Activated CD4-positive, CD25-positive, alpha-beta regulatory T cell (primary cell): ENCODE measurements around the gene KMT5C.

Experiments used
- DNase-seq, 4 experiments: peaks; one replicate each; lab custom pipeline; 2025; lab: John Stamatoyannopoulos, UW

The KMT5C gene

GRCh38 chr19:55386493-55386971 lies 46.9 kb downstream of the KMT5C start:
- no peak for DNase-seq

GRCh38 chr19:55387736-55388497 lies 48.2 kb downstream of the KMT5C start:
- DNase-seq = no peak

GRCh38 chr19:55389386-55390317 lies 50.0 kb downstream of the KMT5C start:
- DNase-seq = no peak

- no peak for DNase-seq
These were observed 50.8 kb downstream of the KMT5C start for GRCh38 chr19:55390461-55390880.

- no peak for DNase-seq
These were observed 51.6 kb downstream of the KMT5C start for GRCh38 chr19:55391191-55391670.

- DNase-seq = no peak
These were observed 52.3 kb downstream of the KMT5C start for GRCh38 chr19:55391702-55392615.

- DNase-seq = no peak
These were observed 53.4 kb downstream of the KMT5C start for GRCh38 chr19:55392820-55393761.
